KBM-7 (cell line): ENCODE measurements around the gene ASAP3.

Experiments used
- DNase-seq: peaks from one replicate; pipeline ENCODE4 v3.0.0-alpha.2; 2015
- in situ Hi-C: fragments of 300-500 bp; cut with MboI; formaldehyde crosslinking; loops from 2 replicates; pipeline ENCODE4 v1.14.3; 2020; ENCODE audit warnings: low sequenced_read_pairs, low pct_unique_long_range_greater_than_20kb, mixed read lengths

Gene ASAP3

GRCh38 chr1:23456226-23456625 is 27.8 kb downstream of the ASAP3 start:
- in situ Hi-C loops = no loop called here
- no peak for DNase-seq

GRCh38 chr1:23453455-23454000 is 30.5 kb downstream of the ASAP3 start:
- in situ Hi-C loops = no loop called here
- DNase-seq = no peak

GRCh38 chr1:23452011-23452411 is 32.0 kb downstream of the ASAP3 start:
- in situ Hi-C loops = no loop called here
- DNase-seq = peak; percentile 18

GRCh38 chr1:23451441-23451840 is 32.5 kb downstream of the ASAP3 start:
- in situ Hi-C loops = no loop called here

GRCh38 chr1:23450894-23451293 is 33.1 kb downstream of the ASAP3 start:
- in situ Hi-C loops = no loop called here
- no peak for DNase-seq

More at GRCh38 chr1:23451441-23451840, 32.5 kb downstream of the ASAP3 start:
- DNase-seq = no peak

GRCh38 chr1:23449958-23450357 is 34.0 kb downstream of the ASAP3 start:
- DNase-seq = no peak
- in situ Hi-C loops = no loop called here

GRCh38 chr1:23449306-23449705 is 34.7 kb downstream of the ASAP3 start:
- DNase-seq = no peak
- in situ Hi-C loops = no loop called here

- DNase-seq = no peak
- in situ Hi-C loops = no loop called here
Measured at GRCh38 chr1:23448846-23449245, 35.1 kb downstream of the ASAP3 start.

GRCh38 chr1:23446661-23447310 is 37.2 kb downstream of the ASAP3 start:
- in situ Hi-C loops = no loop called here

GRCh38 chr1:23444596-23445390 is 39.2 kb downstream of the ASAP3 start:
- DNase-seq = no peak
- in situ Hi-C loops = no loop called here

More at GRCh38 chr1:23446661-23447310, 37.2 kb downstream of the ASAP3 start:
- no peak for DNase-seq

GRCh38 chr1:23444104-23444533 is 39.9 kb downstream of the ASAP3 start:
- peak; percentile 28 for DNase-seq

GRCh38 chr1:23442751-23443150 is 41.2 kb downstream of the ASAP3 start:
- in situ Hi-C loops = no loop called here
- no peak for DNase-seq

More at GRCh38 chr1:23444104-23444533, 39.9 kb downstream of the ASAP3 start:
- in situ Hi-C loops = no loop called here

GRCh38 chr1:23441446-23442148 is 42.4 kb downstream of the ASAP3 start:
- no peak for DNase-seq
- in situ Hi-C loops = no loop called here

- DNase-seq = no peak
- in situ Hi-C loops = no loop called here
Measured at GRCh38 chr1:23438545-23438944, 45.4 kb downstream of the ASAP3 start.

- DNase-seq = no peak
- in situ Hi-C loops = no loop called here
Measured at GRCh38 chr1:23437355-23437664, 46.7 kb downstream of the ASAP3 start.

- in situ Hi-C loops = no loop called here
- DNase-seq = no peak
Measured at GRCh38 chr1:23436520-23437354, 47.2 kb downstream of the ASAP3 start.

GRCh38 chr1:23434260-23434775 is 49.7 kb downstream of the ASAP3 start:
- DNase-seq = no peak
- in situ Hi-C loops = no loop called here

- in situ Hi-C loops = no loop called here
- DNase-seq = no peak
Measured at GRCh38 chr1:23433122-23433521, 50.9 kb downstream of the ASAP3 start.

GRCh38 chr1:23431431-23431830 is 52.5 kb downstream of the ASAP3 start:
- in situ Hi-C loops = no loop called here
- DNase-seq = no peak
